RCC 7860 (cell line): Measurements from ENCODE around the gene SPATA17.

Experiments
- DNase-seq: peaks from one replicate; pipeline ENCODE4 v3.0.0-alpha.2; 2015; ENCODE audit warnings: low spot score
- FAIRE-seq: peaks from 2 replicates; lab custom pipeline; 2012; peaks lifted over from hg19 to GRCh38; lab: Jason Lieb, UNC

SPATA17 gene

DNA sequence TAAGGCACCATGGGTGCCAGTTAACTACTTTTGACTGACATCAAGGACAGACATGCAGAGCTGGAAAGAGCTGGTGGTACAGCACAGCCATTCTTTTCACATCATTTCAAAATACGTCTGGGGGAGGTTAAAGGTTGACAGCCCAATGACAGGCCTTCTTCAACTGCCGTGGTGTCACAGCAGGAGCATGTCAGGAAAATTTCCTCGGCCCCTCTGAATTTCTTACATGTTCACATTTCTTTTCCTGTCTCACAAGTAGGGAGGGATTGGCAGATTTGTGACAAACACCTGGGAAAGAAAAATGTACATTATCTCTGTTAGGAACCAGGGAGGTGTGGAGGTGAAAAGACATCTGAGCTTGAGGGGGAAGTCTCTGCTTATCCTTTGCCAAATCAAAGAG, 279.1 kb downstream of the SPATA17 start:
- FAIRE-seq (no peak), DNase-seq (no peak)

DNA sequence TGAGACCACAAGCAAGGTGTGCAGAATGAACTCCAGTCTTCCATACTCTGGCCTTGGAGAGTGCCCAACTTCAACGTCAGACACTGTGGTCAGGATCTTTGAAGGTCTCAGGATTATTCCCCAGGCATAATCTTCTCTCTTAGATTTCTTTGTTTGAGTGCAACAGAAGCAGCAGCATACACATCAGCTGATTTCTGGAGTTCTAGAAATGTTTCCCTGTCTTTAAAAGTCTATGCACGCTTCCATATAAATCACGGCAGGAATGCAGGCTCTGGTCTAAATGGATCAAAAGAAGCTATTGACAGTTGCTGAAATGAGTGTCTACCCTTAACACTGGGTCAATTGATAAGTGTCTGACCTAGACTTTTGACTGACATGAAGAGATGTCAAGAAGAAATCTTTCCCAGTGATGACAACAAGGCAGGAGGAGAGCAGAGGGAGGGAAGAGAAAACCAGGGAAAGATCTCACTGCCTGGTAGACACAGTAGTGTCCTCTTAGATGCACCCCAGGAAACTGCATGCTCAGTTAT, 279.7 kb downstream of the SPATA17 start:
- no peak for FAIRE-seq
- DNase-seq, result no peak

DNA sequence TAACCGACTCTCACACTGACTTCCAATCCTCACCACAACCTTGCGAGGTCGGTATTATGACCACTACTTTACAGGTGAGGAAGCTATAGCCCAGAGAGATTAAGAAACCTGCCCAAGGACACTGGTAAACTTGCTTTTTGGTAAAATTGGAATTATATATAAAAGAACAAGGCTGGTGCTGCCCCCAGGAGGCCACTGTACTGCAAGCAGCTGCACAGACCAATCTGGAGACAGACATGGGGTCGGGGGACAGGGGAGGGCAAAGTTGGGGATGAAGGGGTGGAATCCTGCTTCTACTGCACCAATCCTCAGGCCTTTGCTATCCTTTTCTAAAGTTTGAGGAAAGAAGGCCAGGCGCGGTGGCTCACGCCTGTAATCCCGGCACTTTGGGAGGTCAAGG, 280.8 kb downstream of the SPATA17 start:
- DNase-seq, result no peak
- FAIRE-seq, result no peak

DNA sequence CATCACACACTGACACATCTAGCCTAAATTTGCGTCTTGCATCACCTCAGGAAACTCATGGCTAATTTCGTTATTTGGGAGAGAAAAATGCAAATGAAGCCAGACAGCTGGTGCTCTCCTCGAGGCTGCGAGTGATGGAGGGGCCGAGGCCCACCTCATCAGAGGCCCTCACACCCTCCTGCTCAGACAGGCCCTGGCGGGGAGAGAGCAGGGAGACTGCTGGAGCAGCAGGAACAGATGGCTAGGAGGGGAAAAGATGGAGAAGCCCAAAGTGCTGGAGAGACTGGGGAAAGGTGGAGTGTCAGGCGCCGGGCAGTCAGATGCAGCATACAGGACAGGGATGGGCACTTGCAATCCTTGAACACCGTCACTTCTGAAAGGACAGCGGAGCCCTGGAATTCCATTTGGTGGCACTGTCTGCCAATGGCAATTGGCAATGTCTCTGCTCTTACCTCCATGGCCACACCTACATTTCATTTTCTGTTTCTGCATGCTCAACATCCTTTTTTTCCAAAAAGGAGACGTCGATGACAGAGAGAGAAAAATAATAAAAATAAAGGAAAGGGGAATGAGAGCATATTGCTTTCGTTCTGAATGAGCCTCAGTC, 286.2 kb downstream of the SPATA17 start:
- FAIRE-seq (no peak), DNase-seq (no peak)

DNA sequence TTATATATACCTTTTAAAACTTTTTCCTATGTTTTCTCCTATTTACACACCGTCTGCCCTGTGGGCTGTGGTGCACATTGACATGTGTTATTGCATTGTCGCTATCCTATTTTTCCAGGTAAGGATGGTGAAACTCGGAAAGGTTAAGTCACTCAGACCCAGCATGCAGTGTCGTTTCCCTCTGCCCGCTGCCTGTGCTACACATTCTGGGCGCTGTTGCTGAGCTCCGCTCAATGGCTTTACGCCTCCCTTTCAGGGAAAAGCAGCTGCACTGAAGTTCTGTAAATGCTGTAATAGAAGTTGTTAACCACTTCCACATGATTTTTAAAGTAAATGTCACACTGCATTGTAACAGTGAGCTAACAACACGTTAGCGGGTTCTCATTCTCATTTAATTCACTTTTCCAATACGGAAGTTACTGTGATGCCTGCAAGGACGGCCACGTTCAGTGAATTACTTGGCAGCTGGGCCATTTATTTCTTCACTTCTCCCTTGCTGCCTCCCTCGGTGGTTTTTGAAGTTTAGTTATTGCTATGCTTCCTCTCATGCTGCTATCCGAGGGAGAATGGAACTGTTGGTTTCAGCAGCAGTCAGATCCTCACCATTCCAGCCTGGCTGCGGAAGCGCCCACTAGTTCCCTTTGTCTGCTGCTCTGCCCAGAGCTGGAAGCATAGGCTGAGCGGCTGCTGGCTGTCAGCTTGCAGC, 288.7 kb downstream of the SPATA17 start:
- DNase-seq (no peak), FAIRE-seq (no peak)
